Fibroblast of lung (primary cell): ENCODE results near the gene HMCN2. TPM values are rescaled to one million over a fixed set of nuclear protein-coding genes. Genes with fewer than 3 reads are reported as not detected.

ENCODE experiments used
- DNase-seq, 2 donors: peaks; one replicate each; pipeline versions ENCODE4 v3.0.0 to v3.0.0-alpha.2; 2010; ENCODE audit warnings: low read depth in 2 of 2
- H2AFZ ChIP-seq: 2 replicates; pipeline ENCODE4 v1.5.1; 2012; ENCODE audit warnings: low read length, control low read depth, inconsistent platforms
- H3K27ac ChIP-seq: 2 replicates; pipeline ENCODE4 v1.5.1; 2011; ENCODE audit warnings: low read length, control low read depth; ENCODE audit not compliant: insufficient read depth
- H3K27me3 ChIP-seq: 2 replicates; pipeline ENCODE4 v1.5.1; 2011; ENCODE audit warnings: mild to moderate bottlenecking, low read length; ENCODE audit not compliant: control insufficient read depth, insufficient read depth
- H3K36me3 ChIP-seq: 2 replicates; pipeline ENCODE4 v1.5.1; 2011; ENCODE audit warnings: low read length; ENCODE audit not compliant: control insufficient read depth, insufficient read depth
- H3K4me1 ChIP-seq: 2 replicates; pipeline ENCODE4 v1.5.1; 2011; ENCODE audit warnings: low read length; ENCODE audit not compliant: control insufficient read depth, insufficient read depth; ENCODE audit errors: extremely low read depth
- H3K4me2 ChIP-seq: 2 replicates; pipeline ENCODE4 v1.5.1; 2011; ENCODE audit warnings: low read length, control low read depth; ENCODE audit not compliant: insufficient read depth; ENCODE audit errors: extremely low read depth
- H3K4me3 ChIP-seq, 4 experiments: fragments of 200-600 bp in 1 of 4; sonication (generic) in 1 of 4; replicated peaks in 1 of 4; 2 replicates each; pipeline ENCODE4 v1.5.1; 2011 to 2016; ENCODE audit warnings: low read length in 4 of 4, low read depth in 3 of 4, mild to moderate bottlenecking in 3 of 4, control low read depth in 2 of 4, inconsistent platforms in 1 of 4, mixed read lengths in 1 of 4; ENCODE audit not compliant: insufficient read depth in 1 of 4; ENCODE audit errors: control extremely low read depth in 1 of 4
- H3K79me2 ChIP-seq: 2 replicates; pipeline ENCODE4 v1.5.1; 2012; ENCODE audit warnings: mild to moderate bottlenecking, low read length, inconsistent platforms; ENCODE audit not compliant: control insufficient read depth, insufficient read depth
- H3K9ac ChIP-seq: 2 replicates; pipeline ENCODE4 v1.5.1; 2011; ENCODE audit warnings: mild to moderate bottlenecking, low read length, control low read depth; ENCODE audit not compliant: insufficient read depth
- H3K9me3 ChIP-seq: 2 replicates; pipeline ENCODE4 v1.5.1; 2012; ENCODE audit warnings: low read depth, low read length; ENCODE audit not compliant: control insufficient read depth, insufficient read depth
- H4K20me1 ChIP-seq: 2 replicates; pipeline ENCODE4 v1.5.1; 2011; ENCODE audit warnings: low read length; ENCODE audit not compliant: control insufficient read depth, insufficient read depth; ENCODE audit errors: extremely low read depth
- EZH2 ChIP-seq: IDR thresholded peaks from 2 replicates; pipeline ENCODE4 v1.5.1; 2012; ENCODE audit warnings: low read length, control low read depth, mild to moderate bottlenecking; ENCODE audit errors: missing control alignments
- polyA plus RNA-seq, 2 donors: library from polyadenylated mRNA; depleted of rRNA in 1 of 2; stranded (reverse) in 1 of 2; unstranded in 1 of 2; fragments of >200 nt; gene quantifications; 2 replicates each; pipeline ENCODE4 v1.2.1, GENCODE V29; 2011 to 2012; ENCODE audit warnings: missing spikeins in 1 of 2
- total RNA-seq: library from RNA; depleted of rRNA; stranded (reverse); fragments of >200 nt; gene quantifications from 2 replicates; pipeline ENCODE4 v1.2.1, GENCODE V29; 2014
- TF ChIP-seq, protein P1 (sequence below), 2 donors: IDR thresholded peaks in 1 of 2; conservative IDR thresholded peaks in 1 of 2; 1 replicate in 1 of 2; 2 replicates in 1 of 2; pipeline ENCODE4 v1.5.1; 2011 to 2012; ENCODE audit warnings: low read length in 2 of 2, control low read depth in 1 of 2, inconsistent platforms in 1 of 2, low read depth in 1 of 2, mild to moderate bottlenecking in 1 of 2

HMCN2 gene
- total and polyA plus RNA-seq, 2 donors (not counting 1 experiment from before 2014, with no cell fraction given): under 0.01 TPM; not detected in 1

DNA sequence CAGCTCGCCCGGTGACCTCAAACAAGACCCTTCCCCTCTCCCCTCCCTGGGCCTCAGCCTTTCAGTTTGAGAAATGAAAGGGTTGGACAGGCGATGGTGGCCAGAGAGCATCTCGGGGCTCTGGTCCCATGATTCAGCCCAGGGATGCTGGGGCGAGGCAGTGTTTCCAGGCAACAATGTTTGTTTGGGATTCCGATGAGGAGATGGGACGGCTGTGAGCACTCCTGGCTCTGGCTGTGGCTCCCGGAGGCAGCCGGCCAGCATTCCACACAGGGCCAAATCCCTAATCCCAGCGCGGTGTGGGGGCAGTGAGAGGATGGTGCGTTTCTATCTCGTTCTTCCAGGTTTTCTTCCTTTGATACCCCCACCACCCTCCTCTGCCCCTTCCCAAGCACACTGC, 66.0 kb downstream of the HMCN2 start:
- Histone ChIP-seq H3K27me3 (peaks cover 15% of the 10 kb centered on the region), H3K27ac (no peak overlapping the region), H3K79me2 (no peaks in the 10 kb centered on the region), H3K4me3 (no peak overlapping the region), H3K9me3 (no peaks in the 10 kb centered on the region), H2AFZ (no peak overlapping the region), H4K20me1 (no peaks in the 10 kb centered on the region), H3K4me2 (no peak overlapping the region), H3K4me1 (peaks cover 14% of the 10 kb centered on the region), H3K9ac (no peak overlapping the region), H3K36me3 (no peaks in the 10 kb centered on the region)
- TF ChIP-seq, protein P1, sequence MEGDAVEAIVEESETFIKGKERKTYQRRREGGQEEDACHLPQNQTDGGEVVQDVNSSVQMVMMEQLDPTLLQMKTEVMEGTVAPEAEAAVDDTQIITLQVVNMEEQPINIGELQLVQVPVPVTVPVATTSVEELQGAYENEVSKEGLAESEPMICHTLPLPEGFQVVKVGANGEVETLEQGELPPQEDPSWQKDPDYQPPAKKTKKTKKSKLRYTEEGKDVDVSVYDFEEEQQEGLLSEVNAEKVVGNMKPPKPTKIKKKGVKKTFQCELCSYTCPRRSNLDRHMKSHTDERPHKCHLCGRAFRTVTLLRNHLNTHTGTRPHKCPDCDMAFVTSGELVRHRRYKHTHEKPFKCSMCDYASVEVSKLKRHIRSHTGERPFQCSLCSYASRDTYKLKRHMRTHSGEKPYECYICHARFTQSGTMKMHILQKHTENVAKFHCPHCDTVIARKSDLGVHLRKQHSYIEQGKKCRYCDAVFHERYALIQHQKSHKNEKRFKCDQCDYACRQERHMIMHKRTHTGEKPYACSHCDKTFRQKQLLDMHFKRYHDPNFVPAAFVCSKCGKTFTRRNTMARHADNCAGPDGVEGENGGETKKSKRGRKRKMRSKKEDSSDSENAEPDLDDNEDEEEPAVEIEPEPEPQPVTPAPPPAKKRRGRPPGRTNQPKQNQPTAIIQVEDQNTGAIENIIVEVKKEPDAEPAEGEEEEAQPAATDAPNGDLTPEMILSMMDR (conservative IDR thresholded peaks at IDR 0.05 in 1 of 2, IDR thresholded peaks at IDR 0.05 in 1 of 2; ENCODE audit: low read depth in 1 of 2, low read length in 2 of 2): no peak
- no peak for TF ChIP-seq EZH2
- peak; percentile 40 to 78 for DNase-seq

DNA sequence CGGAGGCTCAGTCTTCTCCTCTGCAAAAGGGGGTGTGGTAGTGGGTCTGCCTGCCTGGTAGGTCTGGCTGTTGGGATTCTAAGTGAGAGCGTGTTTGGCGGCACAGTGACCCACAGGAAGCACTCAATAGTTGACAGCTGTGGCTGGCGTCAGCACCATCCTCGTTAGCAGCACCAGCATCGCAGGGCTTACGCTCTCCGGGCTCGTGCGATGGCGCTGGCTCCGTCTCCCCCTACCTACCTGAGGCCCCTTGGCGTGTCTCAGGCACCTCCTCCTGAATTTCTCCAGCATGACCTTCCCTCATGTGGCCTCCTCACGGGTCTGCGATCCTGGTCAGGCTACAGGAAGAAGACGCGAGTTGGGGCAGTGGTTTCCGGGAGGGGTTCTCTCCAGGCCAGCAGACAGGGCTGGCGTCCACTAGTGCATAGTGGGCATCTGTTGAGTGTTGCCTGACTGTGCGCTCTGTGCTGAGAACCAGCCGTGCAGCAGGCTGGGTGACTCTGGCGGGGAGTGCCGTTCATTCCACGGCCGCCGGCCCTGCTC, 66.9 kb downstream of the HMCN2 start:
- Histone ChIP-seq H3K9me3 (no peaks in the 10 kb centered on the region), H3K27me3 (peaks cover 12% of the 10 kb centered on the region), H2AFZ (no peak overlapping the region), H3K27ac (no peak overlapping the region), H3K36me3 (no peaks in the 10 kb centered on the region), H3K4me3 (no peak overlapping the region), H3K9ac (no peak overlapping the region), H3K4me1 (peaks cover 12% of the 10 kb centered on the region), H4K20me1 (no peaks in the 10 kb centered on the region), H3K4me2 (no peak overlapping the region), H3K79me2 (no peaks in the 10 kb centered on the region)
- no peak for DNase-seq
- no peak for TF ChIP-seq EZH2
- TF ChIP-seq, protein P1 (conservative IDR thresholded peaks at IDR 0.05 in 1 of 2, IDR thresholded peaks at IDR 0.05 in 1 of 2; ENCODE audit: low read depth in 1 of 2, low read length in 2 of 2): no peak

GRCh38 chr9:130333041-130333711, 67.6 kb downstream of the HMCN2 start:
- Histone ChIP-seq H3K9me3 (no peaks in the 10 kb centered on the region), H2AFZ (no peak overlapping the region), H3K9ac (no peak overlapping the region), H4K20me1 (no peaks in the 10 kb centered on the region), H3K27ac (no peak overlapping the region), H3K79me2 (no peaks in the 10 kb centered on the region), H3K4me1 (peaks cover 6% of the 10 kb centered on the region), H3K36me3 (no peaks in the 10 kb centered on the region), H3K27me3 (peaks cover 7% of the 10 kb centered on the region), H3K4me3 (no peak overlapping the region), H3K4me2 (no peak overlapping the region)
- no peak for TF ChIP-seq EZH2
- TF ChIP-seq, protein P1 (conservative IDR thresholded peaks at IDR 0.05 in 1 of 2, IDR thresholded peaks at IDR 0.05 in 1 of 2; ENCODE audit: low read depth in 1 of 2, low read length in 2 of 2): no peak
- DNase-seq: peak in 1 of 2 donors; percentile 45
